ENCODE measurements around the gene SLC49A4.

The SLC49A4 gene

DNA sequence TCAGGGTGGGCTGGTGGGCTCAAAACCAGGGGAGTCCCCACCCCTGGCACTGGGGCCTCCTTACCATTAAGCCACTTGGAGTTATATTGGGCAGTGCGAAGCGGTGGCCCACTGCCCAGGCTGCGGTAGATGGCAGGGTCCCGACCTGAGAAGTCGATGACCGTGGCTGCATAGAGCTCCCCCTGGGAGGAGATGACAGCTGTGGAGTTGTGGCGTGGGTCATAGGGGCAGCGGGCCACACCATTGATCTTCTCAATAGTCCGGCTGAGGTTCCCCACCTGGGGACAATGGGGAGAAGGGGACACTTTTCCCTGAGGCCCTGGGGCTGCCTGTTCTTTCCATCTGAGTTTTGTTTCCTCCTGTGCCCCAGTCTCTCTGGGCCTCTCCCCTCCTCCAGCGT, 132.9 kb downstream of the SLC49A4 start:
- H3K9me3 ChIP-seq (ENCODE audit: insufficient read depth, low read length) = no peaks in the 10 kb centered on the region
- no peak overlapping the region for H3K4me3 ChIP-seq (ENCODE audit: insufficient read depth, low read length, poor library complexity, severe bottlenecking)
- TF ChIP-seq, protein P1, sequence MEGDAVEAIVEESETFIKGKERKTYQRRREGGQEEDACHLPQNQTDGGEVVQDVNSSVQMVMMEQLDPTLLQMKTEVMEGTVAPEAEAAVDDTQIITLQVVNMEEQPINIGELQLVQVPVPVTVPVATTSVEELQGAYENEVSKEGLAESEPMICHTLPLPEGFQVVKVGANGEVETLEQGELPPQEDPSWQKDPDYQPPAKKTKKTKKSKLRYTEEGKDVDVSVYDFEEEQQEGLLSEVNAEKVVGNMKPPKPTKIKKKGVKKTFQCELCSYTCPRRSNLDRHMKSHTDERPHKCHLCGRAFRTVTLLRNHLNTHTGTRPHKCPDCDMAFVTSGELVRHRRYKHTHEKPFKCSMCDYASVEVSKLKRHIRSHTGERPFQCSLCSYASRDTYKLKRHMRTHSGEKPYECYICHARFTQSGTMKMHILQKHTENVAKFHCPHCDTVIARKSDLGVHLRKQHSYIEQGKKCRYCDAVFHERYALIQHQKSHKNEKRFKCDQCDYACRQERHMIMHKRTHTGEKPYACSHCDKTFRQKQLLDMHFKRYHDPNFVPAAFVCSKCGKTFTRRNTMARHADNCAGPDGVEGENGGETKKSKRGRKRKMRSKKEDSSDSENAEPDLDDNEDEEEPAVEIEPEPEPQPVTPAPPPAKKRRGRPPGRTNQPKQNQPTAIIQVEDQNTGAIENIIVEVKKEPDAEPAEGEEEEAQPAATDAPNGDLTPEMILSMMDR (IDR thresholded peaks at IDR 0.05; ENCODE audit: insufficient read depth, low read length, poor library complexity, severe bottlenecking) = no peak
- TF ChIP-seq EZH2phosphoT487 (conservative IDR thresholded peaks at IDR 0.05; ENCODE audit: low read length) = no peak
- no peak overlapping the region for H3K9ac ChIP-seq (ENCODE audit: low read length)
- H3K27ac ChIP-seq (ENCODE audit: low read depth, low read length) = no peak overlapping the region
- no peak overlapping the region for H2AFZ ChIP-seq (ENCODE audit: low read depth, low read length, severe bottlenecking)
- H3K4me2 ChIP-seq (ENCODE audit: low read depth, low read length, poor library complexity, severe bottlenecking) = no peak overlapping the region
- no peaks in the 10 kb centered on the region for H3K27me3 ChIP-seq (ENCODE audit: low read length)
- H3K79me2 ChIP-seq (ENCODE audit: insufficient read depth, low read length) = no peaks in the 10 kb centered on the region
- H3K9me2 ChIP-seq (replicated peaks; ENCODE audit: insufficient read depth, low read length) = no peaks in the 10 kb centered on the region
- H3F3A ChIP-seq (ENCODE audit: insufficient read depth) = no peaks in the 10 kb centered on the region
- H3K36me3 ChIP-seq (ENCODE audit: low read length) = no peaks in the 10 kb centered on the region
- no peaks in the 10 kb centered on the region for H4K20me1 ChIP-seq (ENCODE audit: low read depth, low read length)

DNA sequence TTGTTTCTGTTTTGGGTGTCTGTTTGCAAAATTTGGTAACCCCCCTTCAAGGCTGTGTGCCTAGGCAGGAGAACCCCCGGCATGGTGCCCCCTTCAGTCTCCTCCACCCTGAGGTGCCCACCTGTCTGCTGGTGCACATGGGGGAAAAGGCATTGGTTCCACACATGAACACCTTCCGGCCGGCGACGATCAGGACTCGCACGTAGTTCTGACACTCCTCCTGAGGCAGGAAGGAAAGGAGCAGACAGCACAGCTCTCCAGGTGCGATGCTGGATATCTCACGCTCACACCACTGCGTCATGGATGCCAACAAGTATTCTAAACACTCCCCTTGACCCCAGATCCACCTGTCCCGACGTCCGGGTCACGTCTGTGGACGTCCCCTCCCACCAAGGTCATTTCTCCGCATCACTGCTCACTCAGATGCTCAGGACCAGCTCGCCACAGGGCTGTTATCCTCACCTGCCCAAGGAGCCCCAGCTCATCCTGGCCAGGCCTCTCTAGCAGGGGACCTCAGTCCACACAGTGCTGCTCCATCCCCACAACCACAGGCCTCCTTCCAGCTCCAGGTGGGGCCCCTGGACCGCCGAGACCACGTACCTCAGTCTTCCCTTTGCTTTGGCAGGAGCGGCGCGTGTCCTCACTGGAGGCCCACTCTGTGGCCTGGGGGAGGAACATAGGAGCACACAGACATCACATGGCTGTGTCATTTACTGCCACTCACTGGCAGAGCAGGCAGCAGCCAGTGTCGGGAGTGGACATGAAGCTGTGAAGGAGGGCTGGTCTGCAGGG, 133.7 kb downstream of the SLC49A4 start:
- Histone ChIP-seq H3K36me3 (ENCODE audit: low read length) (no peaks in the 10 kb centered on the region), H4K20me1 (ENCODE audit: low read depth, low read length) (no peaks in the 10 kb centered on the region), H3K27ac (ENCODE audit: low read depth, low read length) (no peak overlapping the region), H3K9ac (ENCODE audit: low read length) (no peak overlapping the region), H3K79me2 (ENCODE audit: insufficient read depth, low read length) (no peaks in the 10 kb centered on the region), H3K9me2 (replicated peaks; ENCODE audit: insufficient read depth, low read length) (no peaks in the 10 kb centered on the region), H3K27me3 (ENCODE audit: low read length) (no peaks in the 10 kb centered on the region), H3K9me3 (ENCODE audit: insufficient read depth, low read length) (no peaks in the 10 kb centered on the region), H2AFZ (ENCODE audit: low read depth, low read length, severe bottlenecking) (no peak overlapping the region), H3K4me3 (ENCODE audit: insufficient read depth, low read length, poor library complexity, severe bottlenecking) (no peak overlapping the region), H3K4me2 (ENCODE audit: low read depth, low read length, poor library complexity, severe bottlenecking) (no peak overlapping the region), H3F3A (ENCODE audit: insufficient read depth) (no peaks in the 10 kb centered on the region)
- TF ChIP-seq, protein P1 (IDR thresholded peaks at IDR 0.05; ENCODE audit: insufficient read depth, low read length, poor library complexity, severe bottlenecking) = no peak
- TF ChIP-seq EZH2phosphoT487 (conservative IDR thresholded peaks at IDR 0.05; ENCODE audit: low read length) = no peak

DNA sequence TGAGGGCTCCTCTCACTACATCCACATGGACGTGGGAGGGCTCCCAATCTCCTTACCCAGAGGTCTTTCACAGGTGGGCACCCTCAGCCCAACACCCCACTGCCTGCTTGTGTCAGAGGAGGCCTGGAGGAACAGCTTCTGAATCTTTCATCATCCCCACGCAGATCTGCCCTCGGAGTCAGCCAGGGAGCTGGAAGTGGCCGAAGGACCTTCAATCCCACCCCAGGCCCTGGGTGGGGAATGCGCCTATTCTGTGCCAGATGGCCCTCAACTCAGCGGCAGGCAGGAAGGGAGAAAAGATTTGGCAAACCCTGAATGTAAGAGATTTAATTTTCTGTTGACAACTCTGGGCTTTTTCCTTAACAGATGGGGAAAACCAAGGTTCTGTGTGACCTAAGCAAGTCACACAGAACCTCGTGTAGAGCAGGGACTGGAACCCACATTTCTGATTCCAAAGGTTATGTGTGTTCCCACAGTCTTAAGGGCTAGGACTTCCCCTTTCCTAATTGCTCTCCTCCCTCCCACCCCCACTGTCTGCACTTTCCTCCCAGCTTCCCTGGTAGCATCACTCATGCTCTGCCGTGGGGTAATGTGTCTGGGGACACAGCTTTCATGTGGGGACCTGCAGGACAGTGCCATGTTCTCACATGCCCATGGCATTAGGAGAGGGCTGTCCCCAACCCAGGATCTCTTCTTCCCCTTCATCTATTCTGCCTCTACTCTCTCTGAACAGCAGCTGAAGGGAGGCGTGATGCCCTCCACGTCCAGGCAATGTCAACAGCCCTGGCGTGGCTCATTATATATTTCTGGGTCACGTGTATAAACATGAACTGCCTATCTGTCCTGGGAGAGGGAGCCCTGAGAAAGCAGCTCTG, 134.6 kb downstream of the SLC49A4 start:
- Histone ChIP-seq H3K27me3 (ENCODE audit: low read length) (no peaks in the 10 kb centered on the region), H2AFZ (ENCODE audit: low read depth, low read length, severe bottlenecking) (no peak overlapping the region), H3K36me3 (ENCODE audit: low read length) (no peaks in the 10 kb centered on the region), H3K4me2 (ENCODE audit: low read depth, low read length, poor library complexity, severe bottlenecking) (no peak overlapping the region), H3K27ac (ENCODE audit: low read depth, low read length) (no peak overlapping the region), H3K9ac (ENCODE audit: low read length) (no peak overlapping the region), H3F3A (ENCODE audit: insufficient read depth) (no peaks in the 10 kb centered on the region), H3K4me3 (ENCODE audit: insufficient read depth, low read length, poor library complexity, severe bottlenecking) (no peak overlapping the region), H4K20me1 (ENCODE audit: low read depth, low read length) (no peaks in the 10 kb centered on the region), H3K9me3 (ENCODE audit: insufficient read depth, low read length) (no peaks in the 10 kb centered on the region), H3K9me2 (replicated peaks; ENCODE audit: insufficient read depth, low read length) (no peaks in the 10 kb centered on the region), H3K79me2 (ENCODE audit: insufficient read depth, low read length) (no peaks in the 10 kb centered on the region)
- TF ChIP-seq, protein P1 (IDR thresholded peaks at IDR 0.05; ENCODE audit: insufficient read depth, low read length, poor library complexity, severe bottlenecking) = no peak
- no peak for TF ChIP-seq EZH2phosphoT487 (conservative IDR thresholded peaks at IDR 0.05; ENCODE audit: low read length)

Measured in SU-DHL-6 (cell line).